ENCODE measurements around the gene PARM1. TPM values are rescaled to one million over a fixed set of nuclear protein-coding genes. Genes with fewer than 3 reads are reported as not detected.

PARM1 gene
- total and polyA plus RNA-seq, 2 donors from 2014 or later, result 42.9 to 62.3 TPM

DNA sequence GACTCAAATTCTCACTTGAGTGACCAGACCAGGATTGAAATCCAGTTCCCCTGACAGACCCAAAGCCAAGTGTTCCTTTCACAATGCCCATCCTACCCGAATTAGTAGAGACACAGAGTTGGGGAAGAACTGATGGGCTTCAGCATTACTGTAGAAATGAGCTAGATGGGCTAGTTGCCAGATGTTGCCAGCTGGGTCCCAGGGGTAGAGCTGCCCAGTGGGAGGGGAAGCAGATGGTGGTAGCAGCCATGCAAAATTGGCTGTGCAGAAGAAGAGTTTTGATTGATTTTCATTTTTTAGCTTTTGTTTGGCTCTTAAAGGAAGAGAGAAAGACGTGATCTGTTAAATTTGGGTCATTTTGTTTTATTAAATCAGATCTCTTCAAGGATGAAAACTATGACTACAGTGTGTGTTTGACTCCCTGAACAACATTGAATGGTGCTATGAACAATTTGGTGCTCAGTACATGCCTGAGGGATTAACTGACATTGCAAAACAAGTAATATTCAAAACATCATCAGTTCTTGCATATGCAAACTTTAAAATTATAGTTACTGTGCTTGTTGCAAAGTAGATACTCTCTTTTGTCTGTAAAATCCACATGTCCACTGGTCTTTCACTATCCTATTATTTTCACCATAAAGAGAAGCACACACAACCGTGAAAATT lies 86.0 kb downstream of the PARM1 start:
- Histone ChIP-seq H3K27me3 (ENCODE audit: control insufficient read depth, insufficient read depth, low read length) (no peaks in the 10 kb centered on the region), H3K9me3 (ENCODE audit: control insufficient read depth in 2 of 3, insufficient read depth in 1 of 3, low read length in 3 of 3) (no peaks in the 10 kb centered on the region), H3K36me3 (ENCODE audit: control insufficient read depth in 2 of 3, insufficient read depth in 3 of 3, low read length in 3 of 3) (peaks cover 0 to 7% (median 3%) of the 10 kb centered on the region in 3 donors), H3K27ac (ENCODE audit: low read depth in 2 of 2, low read length in 2 of 2) (no peak overlapping the region), H3K9ac (ENCODE audit: low read length in 3 of 3) (no peak overlapping the region), H3K4me1 (ENCODE audit: control insufficient read depth in 2 of 3, insufficient read depth in 2 of 3, low read depth in 1 of 3, low read length in 3 of 3) (no peaks in the 10 kb centered on the region), H3K4me3 (ENCODE audit: low read length in 3 of 3) (no peak overlapping the region)
- intact Hi-C loops (cut with DNase I), result no loop called here
- no peak for DNase-seq
- no peak for FAIRE-seq
- TF ChIP-seq, protein P1, sequence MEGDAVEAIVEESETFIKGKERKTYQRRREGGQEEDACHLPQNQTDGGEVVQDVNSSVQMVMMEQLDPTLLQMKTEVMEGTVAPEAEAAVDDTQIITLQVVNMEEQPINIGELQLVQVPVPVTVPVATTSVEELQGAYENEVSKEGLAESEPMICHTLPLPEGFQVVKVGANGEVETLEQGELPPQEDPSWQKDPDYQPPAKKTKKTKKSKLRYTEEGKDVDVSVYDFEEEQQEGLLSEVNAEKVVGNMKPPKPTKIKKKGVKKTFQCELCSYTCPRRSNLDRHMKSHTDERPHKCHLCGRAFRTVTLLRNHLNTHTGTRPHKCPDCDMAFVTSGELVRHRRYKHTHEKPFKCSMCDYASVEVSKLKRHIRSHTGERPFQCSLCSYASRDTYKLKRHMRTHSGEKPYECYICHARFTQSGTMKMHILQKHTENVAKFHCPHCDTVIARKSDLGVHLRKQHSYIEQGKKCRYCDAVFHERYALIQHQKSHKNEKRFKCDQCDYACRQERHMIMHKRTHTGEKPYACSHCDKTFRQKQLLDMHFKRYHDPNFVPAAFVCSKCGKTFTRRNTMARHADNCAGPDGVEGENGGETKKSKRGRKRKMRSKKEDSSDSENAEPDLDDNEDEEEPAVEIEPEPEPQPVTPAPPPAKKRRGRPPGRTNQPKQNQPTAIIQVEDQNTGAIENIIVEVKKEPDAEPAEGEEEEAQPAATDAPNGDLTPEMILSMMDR (IDR thresholded peaks at IDR 0.05; ENCODE audit: borderline replicate concordance, extremely low read depth, insufficient read depth), result no peak

DNA sequence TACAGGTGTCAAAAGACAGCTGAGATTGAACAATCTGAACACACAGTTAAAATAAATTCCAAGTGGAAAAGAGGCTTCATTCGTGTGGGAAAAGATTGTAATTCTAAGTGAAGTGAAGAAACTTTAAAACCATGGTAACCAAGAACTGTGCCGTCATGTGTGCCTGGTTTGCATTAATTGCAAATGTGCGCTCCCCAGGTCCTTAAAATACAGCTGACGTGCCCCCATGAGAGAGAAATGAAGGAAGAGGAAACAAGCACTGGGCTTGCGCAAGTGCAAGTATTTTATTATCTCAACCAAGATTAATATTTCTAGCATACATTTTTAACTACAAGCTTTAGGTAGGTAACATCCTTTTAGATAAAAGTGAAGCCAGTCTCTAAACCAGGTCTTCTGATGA lies 92.5 kb downstream of the PARM1 start:
- Histone ChIP-seq H3K9ac (ENCODE audit: low read length in 3 of 3) (no peak overlapping the region), H3K27me3 (ENCODE audit: control insufficient read depth, insufficient read depth, low read length) (no peaks in the 10 kb centered on the region), H3K36me3 (ENCODE audit: control insufficient read depth in 2 of 3, insufficient read depth in 3 of 3, low read length in 3 of 3) (no peaks in the 10 kb centered on the region), H3K27ac (ENCODE audit: low read depth in 2 of 2, low read length in 2 of 2) (no peak overlapping the region), H3K9me3 (ENCODE audit: control insufficient read depth in 2 of 3, insufficient read depth in 1 of 3, low read length in 3 of 3) (no peaks in the 10 kb centered on the region), H3K4me1 (ENCODE audit: control insufficient read depth in 2 of 3, insufficient read depth in 2 of 3, low read depth in 1 of 3, low read length in 3 of 3) (peaks cover 0 to 14% (median 7%) of the 10 kb centered on the region in 3 donors), H3K4me3 (ENCODE audit: low read length in 3 of 3) (no peak overlapping the region)
- TF ChIP-seq, protein P1 (IDR thresholded peaks at IDR 0.05; ENCODE audit: borderline replicate concordance, extremely low read depth, insufficient read depth), result no peak
- intact Hi-C loops (cut with DNase I), result no loop called here
- DNase-seq, result no peak
- no peak for FAIRE-seq

DNA sequence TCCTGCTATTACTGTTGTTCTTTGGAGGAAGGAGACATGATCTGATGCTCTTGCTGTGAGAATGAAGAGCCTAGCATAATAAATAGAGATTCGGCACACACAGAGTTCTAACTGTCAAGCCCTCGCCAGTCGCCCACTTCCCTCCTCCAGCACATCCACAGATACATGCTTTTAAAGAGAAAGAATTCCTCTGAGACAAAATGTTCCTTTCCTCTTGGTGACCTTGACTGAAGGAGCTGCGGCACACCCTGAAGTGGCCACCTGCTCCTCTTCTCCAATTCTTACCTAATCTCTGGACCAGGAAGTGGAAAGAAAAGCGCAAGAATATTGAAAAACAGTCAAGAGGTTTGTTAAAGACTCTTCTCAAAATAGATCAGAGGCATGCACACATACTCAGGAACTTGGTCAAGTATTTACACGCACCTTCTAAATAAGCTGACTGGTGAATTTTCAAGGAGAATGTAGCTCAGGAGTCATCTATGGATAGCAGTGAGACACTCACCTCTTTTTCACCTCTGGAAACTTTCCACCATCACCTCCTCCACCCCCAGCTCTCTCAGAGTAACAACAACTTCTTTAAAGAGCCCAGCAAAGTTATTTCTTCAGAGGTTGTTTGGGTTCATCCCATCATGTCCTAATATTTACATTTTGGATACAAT lies 95.4 kb downstream of the PARM1 start:
- H3K9ac ChIP-seq (ENCODE audit: low read length in 3 of 3), result no peak overlapping the region
- no peak overlapping the region for H3K27ac ChIP-seq (ENCODE audit: low read depth in 2 of 2, low read length in 2 of 2)
- FAIRE-seq (no peak), DNase-seq (no peak)
- peaks cover 0 to 14% (median 7%) of the 10 kb centered on the region in 3 donors for H3K4me1 ChIP-seq (ENCODE audit: control insufficient read depth in 2 of 3, insufficient read depth in 2 of 3, low read depth in 1 of 3, low read length in 3 of 3)
- TF ChIP-seq, protein P1 (IDR thresholded peaks at IDR 0.05; ENCODE audit: borderline replicate concordance, extremely low read depth, insufficient read depth), result no peak
- intact Hi-C loops (cut with DNase I), result no loop called here
- no peaks in the 10 kb centered on the region for H3K9me3 ChIP-seq (ENCODE audit: control insufficient read depth in 2 of 3, insufficient read depth in 1 of 3, low read length in 3 of 3)
- H3K36me3 ChIP-seq (ENCODE audit: control insufficient read depth in 2 of 3, insufficient read depth in 3 of 3, low read length in 3 of 3), result no peaks in the 10 kb centered on the region
- H3K27me3 ChIP-seq (ENCODE audit: control insufficient read depth, insufficient read depth, low read length), result no peaks in the 10 kb centered on the region
- no peak overlapping the region for H3K4me3 ChIP-seq (ENCODE audit: low read length in 3 of 3)

All from kidney (tissue), 14 donors.